GM12864 (cell line): ENCODE measurements around the gene WIPF2.

Source experiments
- DNase-seq: peaks from one replicate; pipeline ENCODE4 v3.0.0-alpha.2; 2011; ENCODE audit warnings: low read depth
- H3K4me3 ChIP-seq: 2 replicates; pipeline ENCODE4 v1.5.1; 2011; ENCODE audit warnings: mild to moderate bottlenecking, low read depth, low read length, control low read depth
- TF ChIP-seq, protein P1 (sequence below): IDR thresholded peaks from 2 replicates; pipeline ENCODE4 v1.5.1; 2011; ENCODE audit warnings: low read depth, mild to moderate bottlenecking, moderate library complexity, low read length, control low read depth, inconsistent platforms; ENCODE audit errors: missing control alignments

Gene WIPF2

DNA sequence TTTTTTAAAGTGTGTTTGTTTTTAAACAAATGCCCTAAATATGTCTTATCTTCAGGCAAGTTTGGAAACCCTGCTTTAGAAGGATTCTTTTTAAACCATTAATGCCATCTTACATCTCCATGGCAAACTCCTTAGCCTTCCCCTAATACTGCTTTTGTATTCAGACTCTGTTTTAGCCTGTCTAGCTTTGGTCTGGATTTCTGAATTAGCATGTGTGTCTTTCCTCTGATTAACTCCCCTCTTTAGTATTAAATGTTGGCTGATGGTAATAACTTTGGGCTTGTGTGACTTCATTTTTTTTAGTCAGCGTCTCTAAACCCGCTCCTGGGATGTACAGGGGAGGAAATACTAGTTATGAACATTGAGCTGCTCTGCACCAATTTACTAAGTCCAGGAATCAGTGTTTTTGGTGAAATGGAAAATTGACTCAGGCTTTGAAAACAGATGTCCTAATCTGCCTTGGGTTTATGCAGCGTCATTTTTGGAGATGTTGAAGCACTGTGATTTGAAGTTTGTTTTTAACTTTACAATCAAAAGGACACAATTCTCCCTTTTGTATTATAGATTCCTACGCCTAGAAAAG lies 22.2 kb downstream of the WIPF2 start:
- no peak overlapping the region for H3K4me3 ChIP-seq
- TF ChIP-seq, protein P1, sequence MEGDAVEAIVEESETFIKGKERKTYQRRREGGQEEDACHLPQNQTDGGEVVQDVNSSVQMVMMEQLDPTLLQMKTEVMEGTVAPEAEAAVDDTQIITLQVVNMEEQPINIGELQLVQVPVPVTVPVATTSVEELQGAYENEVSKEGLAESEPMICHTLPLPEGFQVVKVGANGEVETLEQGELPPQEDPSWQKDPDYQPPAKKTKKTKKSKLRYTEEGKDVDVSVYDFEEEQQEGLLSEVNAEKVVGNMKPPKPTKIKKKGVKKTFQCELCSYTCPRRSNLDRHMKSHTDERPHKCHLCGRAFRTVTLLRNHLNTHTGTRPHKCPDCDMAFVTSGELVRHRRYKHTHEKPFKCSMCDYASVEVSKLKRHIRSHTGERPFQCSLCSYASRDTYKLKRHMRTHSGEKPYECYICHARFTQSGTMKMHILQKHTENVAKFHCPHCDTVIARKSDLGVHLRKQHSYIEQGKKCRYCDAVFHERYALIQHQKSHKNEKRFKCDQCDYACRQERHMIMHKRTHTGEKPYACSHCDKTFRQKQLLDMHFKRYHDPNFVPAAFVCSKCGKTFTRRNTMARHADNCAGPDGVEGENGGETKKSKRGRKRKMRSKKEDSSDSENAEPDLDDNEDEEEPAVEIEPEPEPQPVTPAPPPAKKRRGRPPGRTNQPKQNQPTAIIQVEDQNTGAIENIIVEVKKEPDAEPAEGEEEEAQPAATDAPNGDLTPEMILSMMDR = no peak
- no peak for DNase-seq

DNA sequence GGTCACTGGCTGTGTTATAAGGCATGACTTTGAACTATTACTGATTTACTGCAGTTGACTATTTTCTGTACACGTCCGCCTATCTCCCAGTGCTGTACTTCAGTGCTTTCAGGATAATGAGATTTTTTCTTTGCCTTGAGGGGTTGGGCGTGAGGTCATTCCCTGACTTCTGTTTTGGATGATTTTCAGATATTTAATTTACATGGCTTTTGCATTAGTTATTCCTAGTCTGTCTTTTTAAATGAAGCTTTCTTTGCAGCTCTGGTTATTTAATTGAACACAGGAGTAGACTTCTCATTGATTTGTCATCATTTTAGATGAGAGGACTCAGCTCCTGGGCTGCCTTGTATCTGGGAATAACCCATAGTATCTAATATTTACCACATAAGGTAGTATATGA lies 23.7 kb downstream of the WIPF2 start:
- DNase-seq = no peak
- TF ChIP-seq, protein P1 = no peak
- H3K4me3 ChIP-seq = no peak overlapping the region

DNA sequence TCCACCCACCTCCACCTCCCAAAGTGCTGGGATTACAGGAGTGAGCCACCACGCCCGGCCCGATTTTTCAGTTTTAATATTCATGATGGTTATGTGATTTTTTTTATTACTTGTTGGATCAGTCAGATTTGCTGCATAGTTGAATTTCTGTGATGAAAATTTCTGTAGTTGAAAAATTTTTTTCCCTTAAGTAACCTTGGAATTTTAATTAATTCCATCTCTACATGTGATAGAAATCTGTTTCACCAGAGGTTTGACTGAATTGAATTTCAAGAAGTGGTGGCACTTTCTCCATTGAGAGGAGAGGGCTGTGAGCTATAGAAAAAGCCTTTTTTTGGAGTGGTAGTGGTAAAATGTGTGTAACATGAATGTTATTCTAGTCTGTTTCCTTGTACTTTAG lies 24.7 kb downstream of the WIPF2 start:
- H3K4me3 ChIP-seq = no peak overlapping the region
- DNase-seq = no peak
- TF ChIP-seq, protein P1 = no peak

GRCh38 chr17:40244255-40244654 lies 25.2 kb downstream of the WIPF2 start:
- TF ChIP-seq, protein P1 = no peak
- H3K4me3 ChIP-seq = no peak overlapping the region
- no peak for DNase-seq

DNA sequence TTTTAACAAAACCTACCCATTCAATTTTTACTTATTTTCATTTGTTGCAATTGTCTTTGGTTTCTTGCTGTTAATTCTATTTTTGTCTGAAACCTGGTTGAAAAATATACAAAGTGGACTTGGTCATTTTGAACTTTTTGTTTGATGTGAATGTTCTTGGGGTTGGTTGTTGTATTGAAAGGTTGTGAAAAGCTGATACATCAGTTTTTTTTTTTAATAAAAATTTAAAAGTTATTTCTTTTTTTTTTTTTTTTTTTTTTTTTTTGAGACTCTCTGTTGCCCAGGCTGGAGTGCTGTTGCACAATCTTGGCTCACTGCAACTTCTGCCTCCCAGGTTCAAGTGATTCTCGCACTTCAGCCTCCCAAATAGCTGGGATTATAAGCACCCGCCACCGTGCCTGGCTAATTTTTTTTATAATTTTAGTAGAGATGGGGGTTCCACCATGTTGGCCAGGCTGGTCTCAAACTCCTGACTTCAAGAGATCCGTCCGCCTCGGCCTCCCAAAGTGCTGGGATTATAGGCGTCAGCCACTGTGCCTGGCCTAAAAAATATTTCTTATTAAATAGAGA lies 28.9 kb downstream of the WIPF2 start:
- TF ChIP-seq, protein P1 = no peak
- no peak overlapping the region for H3K4me3 ChIP-seq
- DNase-seq = no peak

DNA sequence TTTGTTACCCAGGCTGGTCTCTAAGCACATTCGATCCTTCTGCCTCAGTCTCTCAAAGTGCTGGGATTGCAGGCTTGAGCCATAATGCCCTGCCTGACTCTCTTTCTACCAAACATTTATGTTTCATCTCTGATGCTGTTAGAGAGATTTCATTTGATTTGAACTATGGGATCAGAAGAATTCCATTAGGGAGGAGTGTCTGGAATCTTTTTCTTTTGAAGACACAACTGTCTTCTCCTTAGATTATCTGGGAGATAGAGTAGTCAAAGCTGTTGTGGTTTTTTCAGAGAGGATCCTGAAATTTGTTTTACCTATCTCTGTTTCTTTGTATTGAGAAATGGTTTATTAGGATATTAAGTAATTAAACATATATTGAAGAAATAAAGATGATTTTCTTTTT lies 29.4 kb downstream of the WIPF2 start:
- H3K4me3 ChIP-seq = no peak overlapping the region
- DNase-seq = no peak
- TF ChIP-seq, protein P1 = no peak

DNA sequence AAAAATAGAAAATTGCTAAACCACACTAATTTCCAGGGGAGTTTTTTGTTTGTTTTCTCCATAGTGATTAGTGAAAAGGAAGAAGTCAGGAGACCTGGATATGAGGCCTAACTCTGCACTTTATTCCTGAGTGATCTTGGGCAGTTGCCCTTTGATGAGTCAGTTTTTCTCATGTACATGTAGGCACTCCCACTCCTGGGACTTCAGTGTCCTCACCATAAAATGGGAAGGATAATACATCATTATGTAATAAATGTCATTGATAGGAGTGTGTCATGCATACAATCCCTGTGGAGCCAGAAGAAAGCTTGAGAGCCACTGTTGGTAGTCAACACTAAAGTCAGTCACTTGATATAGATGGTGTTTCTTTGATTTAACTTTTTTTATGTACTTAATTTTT lies 32.5 kb downstream of the WIPF2 start:
- no peak for DNase-seq
- TF ChIP-seq, protein P1 = no peak
- H3K4me3 ChIP-seq = no peak overlapping the region
